Activated CD8-positive, alpha-beta memory T cell treated with anti-CD3 and anti-CD28 coated beads, Interleukin-2, amount 50 U/mL, for 1 hour (primary cell): ENCODE measurements around the gene ADAM12.
"Not testable (repeated sequence)": the region's sequence is repeated elsewhere in the genome, so short reads cannot be mapped to it uniquely, and the experiment has no call there.

ENCODE experiments used
- DNase-seq: peaks from one replicate; pipeline ENCODE4 v3.0.0-alpha.2; 2020; ENCODE audit errors: extremely low read depth

ADAM12 gene

DNA sequence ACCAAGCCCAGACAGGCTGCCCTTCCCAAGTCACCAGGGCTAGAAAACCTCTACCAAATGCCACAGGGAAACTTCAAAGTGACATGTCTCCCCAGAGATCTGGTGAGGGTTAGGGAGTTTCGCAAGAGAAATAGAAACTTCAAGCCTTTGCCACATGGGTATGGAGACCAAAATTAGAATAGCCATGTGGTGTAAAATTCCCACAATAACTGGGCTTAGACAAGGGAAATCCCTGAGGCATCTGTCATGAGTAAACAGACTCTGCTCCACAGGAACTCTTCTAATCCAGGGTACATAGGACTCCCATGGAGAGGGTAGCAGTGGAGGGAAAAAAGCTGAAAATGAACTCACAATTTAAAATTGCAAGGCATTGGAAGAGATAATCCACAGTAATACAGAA is 14.3 kb downstream of the ADAM12 start:
- no peak for DNase-seq

DNA sequence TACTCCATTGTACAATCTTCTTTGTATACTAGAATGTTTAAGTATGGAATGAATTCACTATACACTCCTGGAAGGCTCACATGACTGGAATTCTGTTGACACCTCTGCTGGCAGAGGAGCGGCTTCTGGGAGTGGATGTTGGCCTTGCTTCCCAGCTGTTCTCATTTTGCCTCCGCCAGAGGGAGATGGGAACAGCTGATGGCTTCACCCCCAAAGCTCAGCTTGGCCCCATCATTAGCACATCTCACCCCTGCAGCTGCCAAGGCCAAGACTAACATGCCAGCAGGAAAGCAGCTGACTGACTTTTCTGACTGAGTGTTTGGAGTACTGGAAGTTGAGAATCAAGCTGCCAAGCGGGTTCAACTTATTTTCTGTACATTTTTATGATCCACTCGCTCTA is 15.1 kb downstream of the ADAM12 start:
- DNase-seq = no peak

DNA sequence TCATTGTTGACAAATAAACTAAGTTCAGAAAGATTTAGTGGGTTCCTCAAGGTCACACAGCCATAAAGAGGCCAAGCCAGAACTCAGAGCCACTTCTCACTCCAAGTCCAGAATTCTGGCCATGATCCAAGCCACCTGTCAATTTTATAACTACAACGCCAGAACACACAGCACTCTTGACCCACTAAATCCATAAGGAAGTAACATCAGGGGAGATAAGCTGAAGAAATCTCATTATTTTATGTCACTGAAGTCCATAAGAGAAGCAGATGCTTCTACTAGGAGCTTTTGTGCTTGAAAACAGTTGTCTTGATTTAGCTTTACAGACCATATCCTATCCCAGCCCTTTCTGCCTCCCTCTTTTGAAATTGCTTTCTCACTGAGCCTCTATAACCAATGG is 15.9 kb downstream of the ADAM12 start:
- DNase-seq = no peak

DNA sequence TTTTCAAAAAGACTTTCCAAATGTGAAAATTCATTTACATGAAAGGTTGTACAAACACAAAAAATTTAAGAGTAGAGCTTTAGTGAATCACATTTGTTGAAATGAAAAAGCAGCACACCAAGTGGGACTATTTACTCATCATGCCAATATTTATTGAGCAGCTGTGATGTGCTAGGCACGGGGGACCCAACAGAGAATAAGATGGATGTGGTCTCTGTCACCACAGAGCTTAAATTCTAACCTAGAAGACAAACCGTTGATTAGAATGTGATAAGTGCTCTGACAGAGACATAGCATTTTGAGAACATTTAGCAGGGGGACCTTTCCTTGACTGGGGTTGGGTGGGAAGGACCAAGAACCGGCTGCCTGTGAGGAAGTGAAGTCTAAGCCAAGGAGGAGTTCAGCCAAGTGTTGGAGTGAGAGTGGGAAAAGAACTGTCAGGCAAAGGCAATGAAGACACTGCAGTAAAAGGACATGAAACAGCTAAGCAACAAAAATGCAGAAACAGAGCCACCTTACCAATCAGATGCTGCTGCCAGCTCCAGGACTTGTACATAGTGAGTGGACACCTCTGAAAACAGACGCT is 19.1 kb downstream of the ADAM12 start:
- DNase-seq = no peak

DNA sequence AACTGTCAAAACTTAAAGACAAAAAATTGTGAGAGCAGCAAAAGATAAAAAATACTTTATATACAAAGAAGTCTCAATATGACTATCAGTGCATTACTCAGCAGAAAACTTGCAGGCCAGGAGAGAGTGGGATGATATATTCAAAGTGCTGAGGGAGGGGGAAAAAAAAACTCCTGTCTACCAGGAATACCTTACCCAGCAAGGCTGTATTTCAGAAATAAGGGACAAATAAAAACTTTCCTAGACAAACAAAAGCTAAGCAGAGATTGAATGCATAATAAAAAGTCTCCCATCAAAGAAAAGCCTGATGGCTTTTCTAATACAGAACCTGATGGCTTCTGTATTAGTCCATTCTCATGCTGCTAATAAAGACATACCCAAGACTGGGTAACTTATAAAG is 31.1 kb downstream of the ADAM12 start:
- no peak for DNase-seq

DNA sequence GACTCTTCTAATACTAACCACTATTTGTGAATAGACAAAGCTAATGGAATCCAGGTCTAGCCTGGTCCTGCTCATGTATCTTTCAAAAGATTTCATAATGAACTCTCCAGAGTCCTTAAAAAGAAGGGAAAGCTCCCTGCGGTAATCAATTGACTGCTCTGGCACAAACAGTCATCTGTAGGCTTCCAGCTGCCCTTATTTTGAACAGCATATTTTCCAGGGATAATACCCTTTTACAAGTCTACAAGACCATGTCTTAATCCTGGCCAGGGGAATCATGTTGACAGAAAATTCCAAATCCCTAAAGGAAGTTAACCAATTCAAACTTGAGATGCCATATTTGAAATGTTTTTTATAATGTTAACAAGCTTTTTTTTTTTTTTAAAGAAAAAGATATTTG is 34.6 kb downstream of the ADAM12 start:
- DNase-seq = no peak

DNA sequence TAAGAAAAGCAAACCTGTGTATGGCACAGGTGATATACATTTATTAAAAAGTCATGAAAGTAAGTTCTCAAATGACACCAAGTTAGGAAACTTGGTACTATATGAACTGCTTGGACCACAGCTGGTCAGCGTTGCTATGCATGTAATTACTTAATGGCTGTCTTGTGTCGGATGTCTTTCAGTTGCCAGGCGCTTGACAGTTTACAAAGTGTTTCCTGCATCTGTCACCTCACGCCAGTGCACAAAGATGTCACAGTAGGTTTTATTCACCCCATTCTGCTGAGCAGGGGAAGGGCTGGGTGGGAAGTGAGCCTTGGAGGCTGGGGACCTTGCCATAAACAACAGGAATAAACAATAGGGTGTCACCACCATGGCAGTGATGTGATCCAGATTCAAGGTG is 35.8 kb downstream of the ADAM12 start:
- DNase-seq = no peak

DNA sequence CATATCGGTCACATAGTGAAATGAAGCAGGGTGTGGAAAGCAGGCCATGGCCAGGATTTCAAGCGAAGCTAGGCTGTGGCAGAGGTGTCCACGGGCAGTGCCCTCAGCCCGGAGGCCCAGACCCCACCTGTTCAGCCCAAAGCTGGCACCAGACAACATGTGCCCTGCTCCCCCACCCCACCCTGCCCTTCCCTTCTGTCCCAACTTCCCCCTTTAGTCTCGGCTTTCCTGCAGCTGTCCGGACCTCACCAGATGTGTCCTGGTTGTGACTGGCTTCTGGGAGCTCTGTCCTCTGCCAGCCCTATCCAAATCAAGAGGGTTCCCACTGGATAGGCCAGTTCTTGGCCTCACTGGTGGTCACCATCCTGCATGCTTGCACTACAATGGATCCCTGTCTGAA is 37.3 kb downstream of the ADAM12 start:
- no peak for DNase-seq

DNA sequence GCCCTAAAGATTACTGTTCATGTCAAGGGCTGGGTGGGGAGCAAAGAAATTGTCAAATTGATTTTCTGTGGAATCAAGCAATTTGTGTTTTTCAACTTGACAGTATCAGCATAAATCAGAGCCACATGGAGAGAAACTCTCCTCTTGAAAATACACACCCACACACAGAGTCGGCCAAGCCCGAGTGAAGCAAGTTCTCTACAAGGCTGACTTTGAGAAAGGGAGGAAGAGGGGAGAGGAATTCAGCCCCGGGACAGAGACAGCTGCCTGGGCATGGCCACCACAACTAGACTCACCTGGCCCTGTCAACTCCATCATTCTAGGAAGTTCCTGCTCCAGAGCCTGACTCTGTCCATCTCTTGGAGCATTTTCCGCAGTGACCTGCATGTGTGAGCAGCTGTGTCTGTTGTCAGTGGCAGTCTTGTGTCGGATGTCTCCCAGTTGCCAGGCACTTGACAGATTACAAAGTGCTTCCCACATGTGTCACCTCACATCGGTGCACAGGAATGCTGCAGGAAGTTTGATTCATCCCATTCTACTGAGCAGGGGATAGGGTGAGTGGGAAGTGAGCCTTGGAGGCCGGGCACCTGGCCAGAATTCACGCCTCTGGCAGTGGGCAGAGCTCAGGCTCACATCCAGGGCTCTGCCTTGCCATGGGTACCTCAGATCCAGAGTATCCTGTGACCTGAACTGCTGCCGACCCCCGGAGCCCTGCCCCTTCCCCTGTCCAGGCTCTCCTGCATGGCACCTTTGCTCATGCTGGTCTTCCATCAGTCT is 37.9 kb downstream of the ADAM12 start:
- DNase-seq = no peak

DNA sequence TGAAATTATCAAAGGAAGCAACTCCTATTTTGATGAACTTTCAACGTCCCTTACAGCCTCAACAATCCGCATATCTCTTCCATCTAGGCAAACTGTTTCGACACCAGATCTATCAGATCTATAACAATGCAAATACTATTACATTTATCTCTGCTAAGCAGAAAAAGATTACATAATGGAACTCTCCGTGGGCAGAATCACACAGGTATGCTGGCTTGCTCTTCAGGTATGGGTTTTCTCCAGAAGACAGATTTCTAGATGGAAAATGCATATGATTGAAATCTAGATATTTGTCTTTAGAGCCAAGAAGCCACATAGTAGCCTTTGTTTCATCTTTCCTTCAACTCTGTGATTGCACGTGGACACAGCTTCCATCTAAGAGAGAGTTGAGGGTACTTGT is 38.6 kb downstream of the ADAM12 start:
- no peak for DNase-seq

DNA sequence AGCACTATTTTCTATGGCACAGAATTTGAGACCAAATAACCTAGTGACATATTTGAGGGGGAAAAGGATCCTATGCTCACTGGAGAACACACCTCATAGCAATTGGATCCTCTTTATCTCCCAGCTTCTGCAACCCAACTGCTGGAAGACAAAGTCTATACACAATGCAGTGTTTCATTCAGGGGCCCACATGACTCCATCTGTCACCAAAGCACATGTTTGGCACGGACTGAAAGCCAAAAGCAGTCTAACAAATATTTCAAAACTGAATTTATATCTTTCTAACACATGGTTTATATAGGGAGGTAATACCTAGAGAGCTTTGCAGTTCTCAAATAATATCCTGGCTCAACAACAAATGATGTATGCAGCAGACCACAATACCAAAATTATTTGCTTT is 39.2 kb downstream of the ADAM12 start:
- no peak for DNase-seq

DNA sequence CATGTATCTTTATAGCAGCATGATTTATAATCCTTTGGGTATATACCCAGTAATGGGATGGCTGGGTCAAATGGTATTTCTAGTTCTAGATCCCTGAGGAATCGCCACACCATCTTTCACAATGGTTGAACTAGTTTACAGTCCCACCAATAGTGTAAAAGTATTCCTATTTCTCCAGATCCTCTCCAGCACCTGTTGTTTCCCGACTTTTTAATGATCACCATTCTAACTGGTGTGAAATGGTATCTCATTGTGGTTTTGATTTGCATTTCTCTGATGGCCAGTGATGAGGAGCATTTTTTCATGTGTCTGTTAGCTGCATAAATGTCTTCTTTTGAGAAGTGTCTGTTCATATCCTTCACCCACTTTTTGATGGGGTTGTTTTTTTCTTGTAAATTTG is 44.8 kb downstream of the ADAM12 start:
- DNase-seq = not testable (repeated sequence)

DNA sequence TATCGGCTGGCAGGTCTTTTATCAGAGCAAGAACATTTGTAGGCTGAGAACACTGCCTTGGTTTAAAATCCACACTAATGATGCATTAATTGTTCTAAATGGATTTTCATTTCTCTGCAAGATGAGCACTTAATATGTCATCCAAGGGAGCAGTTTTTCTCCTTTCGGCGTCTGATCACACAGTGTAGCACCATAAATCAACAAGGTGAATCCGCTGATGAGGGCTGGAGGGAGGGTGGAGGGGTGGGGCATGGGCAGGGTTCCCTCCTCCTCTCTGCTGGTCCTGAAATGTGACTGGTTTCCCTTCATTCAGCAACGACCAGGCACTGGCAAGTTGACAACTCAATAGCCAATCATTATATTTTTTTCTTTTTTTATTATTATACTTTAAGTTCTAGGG is 45.6 kb downstream of the ADAM12 start:
- no peak for DNase-seq

DNA sequence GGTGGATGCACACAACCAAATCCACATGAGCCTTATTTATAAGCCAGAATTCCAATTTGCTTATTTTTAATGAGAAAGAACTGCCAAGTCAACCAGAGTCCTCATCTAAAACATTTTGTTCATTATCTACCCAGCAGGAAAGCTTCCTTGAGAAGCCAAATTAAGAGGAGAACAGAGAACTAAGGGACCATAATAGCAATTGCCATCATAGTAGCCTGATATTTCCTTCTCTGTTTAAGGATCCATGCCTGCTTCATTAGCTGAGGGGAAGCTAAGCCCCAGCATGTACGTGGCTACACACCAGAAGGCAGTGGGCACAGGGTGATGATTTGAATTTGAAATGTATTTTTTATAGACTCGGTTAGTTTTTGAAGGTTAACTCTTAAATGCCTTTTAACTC is 46.8 kb downstream of the ADAM12 start:
- no peak for DNase-seq

DNA sequence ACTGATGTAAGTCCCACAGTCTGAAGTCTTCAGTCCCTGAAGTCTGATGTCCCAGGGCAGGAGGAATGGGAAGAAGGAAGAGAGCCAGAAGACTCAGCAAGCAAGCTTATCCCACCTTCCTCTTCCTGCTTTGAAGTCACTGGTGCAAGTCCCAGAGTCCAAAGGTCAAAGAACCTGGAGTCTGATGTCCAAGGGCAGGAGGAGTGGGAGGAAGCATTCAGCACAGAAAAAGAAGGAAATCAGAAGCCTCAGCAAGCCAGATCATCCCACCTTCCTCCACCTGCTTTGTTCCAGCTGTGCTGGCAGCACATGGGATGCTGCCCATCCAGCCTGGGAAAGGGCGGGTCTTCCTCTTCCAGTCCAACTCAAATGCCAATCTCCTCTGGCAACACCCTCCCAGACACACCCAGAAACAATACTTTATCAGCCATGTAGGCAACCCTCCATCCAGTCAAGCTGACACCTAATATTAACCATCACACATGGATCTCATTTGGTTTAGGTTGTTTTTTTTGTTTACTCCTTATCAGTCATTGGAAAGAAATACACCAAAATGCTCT is 50.9 kb downstream of the ADAM12 start:
- DNase-seq = no peak

DNA sequence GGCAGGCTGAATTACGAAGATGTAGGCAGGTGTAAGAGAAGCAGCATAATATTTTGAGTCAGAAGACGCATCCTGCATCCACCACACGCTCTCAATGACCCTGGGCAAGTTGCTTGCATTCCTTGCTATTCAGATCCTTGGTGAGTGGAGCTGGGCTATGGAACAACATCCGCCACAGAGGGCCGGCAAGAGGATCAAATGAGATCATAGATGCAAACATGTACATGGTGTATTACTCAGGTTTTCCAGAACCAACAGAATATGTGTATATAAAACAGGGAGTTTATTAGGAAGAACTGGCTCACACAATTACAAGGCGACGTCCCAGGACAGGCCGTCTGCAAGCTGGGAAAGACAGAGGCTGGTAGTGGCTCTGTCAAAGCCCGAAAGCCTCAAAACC is 51.5 kb downstream of the ADAM12 start:
- no peak for DNase-seq

DNA sequence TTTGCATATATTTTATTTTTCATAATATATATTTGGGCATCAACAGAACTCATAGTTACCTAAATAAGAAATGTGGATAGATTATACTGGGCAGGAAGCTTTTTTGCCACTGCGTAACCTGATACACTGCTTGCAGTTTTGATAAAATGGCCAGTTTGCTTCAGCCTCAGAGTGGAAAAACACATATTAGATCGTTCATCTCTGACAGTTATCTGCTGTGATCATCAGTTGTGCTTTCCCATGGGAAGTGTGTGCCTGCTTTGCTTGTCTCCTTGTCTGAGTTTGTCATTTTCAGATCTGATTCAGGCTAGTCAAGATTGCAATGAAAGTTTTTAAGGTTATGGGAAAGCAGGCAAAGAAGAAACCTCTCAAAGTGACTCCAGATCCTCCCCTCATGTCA is 54.0 kb downstream of the ADAM12 start:
- no peak for DNase-seq

DNA sequence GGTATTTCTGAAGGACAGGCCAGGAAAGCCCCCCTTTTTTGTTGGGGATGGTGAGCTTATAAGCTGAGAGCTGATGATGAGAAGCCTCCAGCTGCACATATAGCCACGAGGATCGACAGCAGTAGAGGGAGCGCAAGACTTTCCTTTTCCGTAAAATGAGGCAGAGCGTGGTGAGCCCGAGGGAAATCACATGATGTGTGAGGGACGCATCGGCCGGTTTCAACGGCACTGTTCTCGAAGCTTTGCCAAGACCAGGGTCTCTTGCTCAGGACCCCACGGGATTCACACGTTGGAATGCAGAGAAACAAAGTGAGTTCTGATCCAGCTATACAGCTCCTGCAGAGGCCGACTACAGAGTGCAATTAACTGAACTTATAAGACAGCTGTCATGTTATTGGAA is 55.7 kb downstream of the ADAM12 start:
- DNase-seq = no peak

DNA sequence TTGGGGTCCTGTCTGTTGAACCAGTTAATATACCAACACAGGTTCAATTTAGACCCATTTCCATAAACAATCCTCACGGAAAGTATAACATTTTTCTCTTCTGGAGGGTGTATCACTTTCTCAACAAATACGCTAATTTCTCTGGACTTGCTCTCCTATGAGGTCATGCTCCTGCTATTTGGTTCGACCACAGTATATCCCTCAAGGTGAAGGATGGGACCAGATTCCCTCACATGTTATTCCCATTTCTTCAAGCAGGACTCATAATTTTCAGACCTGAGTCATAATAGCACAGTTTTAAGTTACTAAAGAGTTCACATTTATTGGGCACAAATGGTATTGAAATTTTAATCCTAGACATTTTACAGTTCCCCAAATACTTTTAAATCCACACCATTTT is 57.2 kb downstream of the ADAM12 start:
- no peak for DNase-seq

DNA sequence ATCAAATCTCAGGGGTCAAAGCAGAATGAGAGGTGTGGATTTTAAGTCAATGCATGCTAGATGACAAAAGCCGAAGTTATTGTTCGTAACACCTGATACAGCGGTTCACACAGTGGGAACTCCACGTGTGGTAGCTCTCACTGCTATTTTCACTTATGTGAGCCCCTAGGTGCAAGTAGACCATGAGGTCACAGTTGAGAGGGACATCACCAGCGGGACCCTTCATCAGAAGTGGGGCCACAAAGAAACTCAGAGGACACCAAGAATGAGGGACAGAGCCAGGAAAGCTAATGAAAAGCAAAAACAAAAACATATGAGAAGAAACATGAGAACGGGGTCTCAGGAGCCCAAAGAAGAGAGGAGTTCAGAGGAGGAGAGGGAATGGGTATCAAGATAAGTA is 63.5 kb downstream of the ADAM12 start:
- DNase-seq = no peak

DNA sequence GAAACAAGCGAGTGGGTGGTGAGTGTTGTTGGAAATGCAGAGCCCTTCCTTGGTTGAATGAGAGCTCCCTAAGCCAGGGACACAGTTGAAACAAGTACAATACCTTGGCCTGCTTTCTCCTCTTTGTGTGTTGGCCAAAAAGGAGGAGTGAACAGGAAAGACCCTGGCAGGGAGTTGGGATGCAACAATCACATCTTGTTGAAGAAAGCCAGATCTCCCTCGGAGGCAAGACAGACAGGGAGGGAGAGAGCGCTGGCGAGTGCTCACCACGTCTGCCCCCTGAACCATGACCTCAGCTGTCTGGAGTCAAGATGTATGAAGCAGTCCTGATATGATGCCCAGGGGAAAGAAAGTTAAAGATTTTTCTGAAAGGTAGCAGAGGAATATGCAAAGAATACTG is 66.8 kb downstream of the ADAM12 start:
- no peak for DNase-seq

DNA sequence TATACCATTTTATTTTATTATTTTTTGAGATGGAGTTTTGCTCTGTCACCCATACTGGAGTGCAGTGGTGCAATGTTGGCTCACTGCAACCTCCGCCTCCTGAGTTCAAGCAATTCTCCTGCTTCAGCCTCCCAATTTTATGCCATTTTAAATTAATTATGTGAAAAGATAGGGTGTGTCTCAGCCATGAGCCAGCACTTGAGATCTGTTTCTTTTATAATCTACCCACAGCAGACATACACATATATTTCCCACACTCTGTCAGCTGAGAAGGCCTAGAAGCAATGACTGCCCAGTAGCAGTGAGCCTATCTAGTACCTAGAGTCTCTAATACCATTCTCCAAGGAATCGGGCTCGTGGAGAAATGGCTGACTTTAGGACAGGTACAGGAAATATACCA is 70.5 kb downstream of the ADAM12 start:
- no peak for DNase-seq

DNA sequence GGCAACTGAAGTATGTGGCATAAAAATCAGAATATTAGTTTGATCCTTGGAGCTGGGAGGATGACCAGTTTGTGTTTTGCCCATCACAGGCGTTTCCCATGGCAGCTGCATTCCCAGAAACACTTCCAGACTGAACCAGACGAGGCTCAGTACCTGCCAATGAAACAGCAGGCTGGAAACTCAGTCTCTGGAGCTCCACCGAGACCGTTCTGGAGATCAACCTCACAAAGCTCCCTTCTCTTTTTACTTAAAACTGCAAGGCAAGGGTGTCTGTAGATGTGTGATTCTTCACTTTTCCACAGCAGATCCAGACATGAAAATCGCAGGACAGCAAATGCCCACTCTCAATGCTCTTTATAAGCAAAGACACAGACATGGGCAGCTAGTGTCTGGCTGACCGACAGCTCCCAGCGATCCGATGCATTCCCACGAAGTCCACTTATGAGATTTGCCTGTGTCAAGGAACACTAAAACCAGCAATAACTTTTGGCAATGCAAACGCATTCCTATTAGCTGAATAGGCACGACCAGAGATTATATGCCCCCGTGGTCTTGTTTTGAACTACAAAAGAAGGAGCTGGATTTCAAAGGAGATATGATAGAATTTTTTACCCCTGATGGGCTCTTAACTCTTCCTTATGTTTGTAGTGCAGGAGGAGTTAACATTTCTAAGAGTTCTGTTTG is 72.6 kb downstream of the ADAM12 start:
- no peak for DNase-seq
